GM12874 (cell line): ENCODE results near the gene EDNRB.

Experiments
- TF ChIP-seq, protein P1 (sequence below): IDR thresholded peaks from 2 replicates; pipeline ENCODE4 v1.5.1; 2011; ENCODE audit warnings: low read depth, mild to moderate bottlenecking, control low read depth, low read length, moderate library complexity; ENCODE audit not compliant: insufficient read depth

The EDNRB gene

DNA sequence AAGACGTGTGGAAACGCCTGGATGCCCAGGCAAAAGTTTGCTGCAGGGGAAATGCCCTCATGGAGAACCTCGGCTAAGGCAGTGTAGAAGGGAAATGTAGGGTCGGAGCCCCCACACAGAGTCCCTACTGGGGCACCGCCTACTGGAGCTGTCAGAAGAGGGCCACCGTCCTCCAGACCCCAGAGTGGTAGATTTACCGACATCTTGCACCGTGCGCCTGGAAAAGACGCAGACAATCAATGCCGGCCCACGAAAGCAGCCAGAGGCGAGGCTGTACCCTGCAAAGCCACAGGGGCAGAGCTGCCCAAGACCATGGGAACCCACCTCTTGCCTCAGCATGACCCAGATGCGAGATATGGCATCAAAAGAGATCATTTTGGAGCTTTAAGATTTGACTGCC, 7.0 kb upstream of the EDNRB start:
- TF ChIP-seq, protein P1, sequence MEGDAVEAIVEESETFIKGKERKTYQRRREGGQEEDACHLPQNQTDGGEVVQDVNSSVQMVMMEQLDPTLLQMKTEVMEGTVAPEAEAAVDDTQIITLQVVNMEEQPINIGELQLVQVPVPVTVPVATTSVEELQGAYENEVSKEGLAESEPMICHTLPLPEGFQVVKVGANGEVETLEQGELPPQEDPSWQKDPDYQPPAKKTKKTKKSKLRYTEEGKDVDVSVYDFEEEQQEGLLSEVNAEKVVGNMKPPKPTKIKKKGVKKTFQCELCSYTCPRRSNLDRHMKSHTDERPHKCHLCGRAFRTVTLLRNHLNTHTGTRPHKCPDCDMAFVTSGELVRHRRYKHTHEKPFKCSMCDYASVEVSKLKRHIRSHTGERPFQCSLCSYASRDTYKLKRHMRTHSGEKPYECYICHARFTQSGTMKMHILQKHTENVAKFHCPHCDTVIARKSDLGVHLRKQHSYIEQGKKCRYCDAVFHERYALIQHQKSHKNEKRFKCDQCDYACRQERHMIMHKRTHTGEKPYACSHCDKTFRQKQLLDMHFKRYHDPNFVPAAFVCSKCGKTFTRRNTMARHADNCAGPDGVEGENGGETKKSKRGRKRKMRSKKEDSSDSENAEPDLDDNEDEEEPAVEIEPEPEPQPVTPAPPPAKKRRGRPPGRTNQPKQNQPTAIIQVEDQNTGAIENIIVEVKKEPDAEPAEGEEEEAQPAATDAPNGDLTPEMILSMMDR, result no peak

DNA sequence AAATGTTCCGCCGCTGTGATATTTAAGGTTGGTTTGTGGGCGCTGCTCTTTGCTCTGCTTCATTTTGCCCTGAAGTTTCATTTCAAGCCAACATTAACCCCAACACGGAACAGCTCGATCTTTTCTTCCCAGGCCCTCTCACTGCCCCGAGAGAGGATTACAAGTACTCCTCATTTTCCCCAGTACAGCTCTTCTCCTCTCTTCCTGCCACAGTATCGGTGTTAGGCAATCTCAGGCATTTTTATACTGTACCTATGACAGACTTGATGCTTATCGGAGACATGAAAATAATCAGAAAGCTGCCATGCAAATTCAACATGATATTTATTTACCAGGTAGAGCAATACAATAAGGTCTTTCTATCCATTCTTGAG, 1.3 kb upstream of the EDNRB start:
- TF ChIP-seq, protein P1, result no peak

DNA sequence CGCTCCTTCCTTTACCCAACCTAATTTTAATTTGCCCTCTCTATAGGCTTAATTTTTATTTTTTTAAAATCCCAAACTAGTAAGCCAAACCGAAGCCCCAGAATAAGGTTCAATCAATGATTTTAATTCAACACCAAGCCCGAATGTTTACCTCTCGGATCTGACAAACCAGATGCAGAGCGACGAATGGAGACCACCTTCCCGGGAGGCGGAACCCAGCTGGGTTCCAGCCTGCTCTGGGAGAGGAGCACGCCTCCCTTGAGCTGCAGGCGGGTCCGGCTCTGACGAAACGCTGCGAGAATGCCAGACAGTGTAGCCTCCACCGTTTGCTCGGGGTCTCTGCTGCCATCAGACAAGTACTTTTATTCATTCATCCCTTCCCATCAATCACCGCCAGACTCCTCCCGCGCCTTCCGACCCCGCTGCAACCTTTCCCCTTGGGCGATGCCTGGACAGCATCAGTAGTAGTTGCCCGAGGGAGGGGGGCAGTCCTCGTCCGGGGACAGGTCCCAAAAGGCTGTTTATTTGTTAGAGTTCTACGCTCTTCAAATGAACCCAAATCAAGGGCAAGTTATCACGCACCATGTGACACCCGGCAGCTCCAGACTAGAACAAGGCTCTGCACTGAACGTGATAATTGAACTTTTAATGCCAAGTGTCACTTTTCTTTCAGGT, 752 bp upstream of the EDNRB start:
- TF ChIP-seq, protein P1, result no peak

DNA sequence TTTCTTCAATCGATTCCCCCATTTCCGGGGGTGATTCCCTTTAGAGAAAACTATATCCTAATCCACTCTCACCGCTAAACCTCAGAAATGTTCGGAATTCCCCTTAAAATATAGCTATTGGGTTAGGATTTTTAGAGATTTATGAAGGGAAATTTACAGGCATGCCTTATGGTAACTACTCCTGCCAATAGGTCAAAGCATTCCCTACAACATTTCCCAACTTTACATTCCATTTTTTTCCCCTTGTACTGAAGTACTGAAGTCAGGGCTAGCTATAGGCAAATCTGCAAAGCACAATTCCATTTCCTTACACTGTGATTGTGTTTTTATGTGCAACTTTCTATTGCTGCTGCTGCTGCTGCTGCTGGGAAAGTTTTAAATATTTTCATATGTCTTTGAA, 2.1 kb downstream of the EDNRB start:
- TF ChIP-seq, protein P1, result no peak

DNA sequence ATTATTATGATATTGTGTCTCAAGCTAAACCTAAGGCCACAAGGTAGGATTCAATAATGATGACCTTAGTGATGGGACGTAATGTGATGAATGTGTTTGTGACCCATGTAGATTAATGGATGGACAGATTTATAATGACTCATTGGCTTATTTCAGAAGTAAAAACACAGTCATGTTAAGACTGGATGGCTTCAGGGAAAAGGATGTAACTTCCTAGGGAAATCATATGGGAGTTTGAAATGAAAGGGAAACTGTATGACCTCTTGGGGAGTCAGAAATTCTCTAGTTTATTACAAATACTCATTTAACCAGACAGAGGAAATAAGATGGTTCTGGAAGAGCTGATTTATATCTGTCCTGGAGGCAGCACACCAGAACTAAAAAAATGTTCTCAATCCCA, 2.9 kb downstream of the EDNRB start:
- TF ChIP-seq, protein P1, result no peak

DNA sequence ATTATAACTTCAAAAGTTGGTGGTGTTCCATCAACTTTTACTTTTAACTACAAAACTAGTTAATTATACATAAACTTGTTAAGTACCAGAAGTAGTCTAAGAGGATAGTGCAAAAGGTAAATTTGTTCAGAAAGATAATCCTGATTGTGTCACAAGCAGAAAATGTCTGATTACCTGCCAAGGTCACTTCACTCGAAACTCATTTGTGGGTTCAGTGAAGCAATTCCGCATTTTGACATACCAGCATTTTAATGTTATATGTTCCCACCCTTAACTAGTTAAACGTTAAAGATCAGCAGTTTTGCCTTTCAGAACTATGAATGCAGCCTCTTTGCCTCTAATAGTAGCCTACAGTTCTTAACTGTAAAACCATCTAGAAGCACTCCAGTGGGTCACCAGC, 5.6 kb downstream of the EDNRB start:
- TF ChIP-seq, protein P1, result no peak

DNA sequence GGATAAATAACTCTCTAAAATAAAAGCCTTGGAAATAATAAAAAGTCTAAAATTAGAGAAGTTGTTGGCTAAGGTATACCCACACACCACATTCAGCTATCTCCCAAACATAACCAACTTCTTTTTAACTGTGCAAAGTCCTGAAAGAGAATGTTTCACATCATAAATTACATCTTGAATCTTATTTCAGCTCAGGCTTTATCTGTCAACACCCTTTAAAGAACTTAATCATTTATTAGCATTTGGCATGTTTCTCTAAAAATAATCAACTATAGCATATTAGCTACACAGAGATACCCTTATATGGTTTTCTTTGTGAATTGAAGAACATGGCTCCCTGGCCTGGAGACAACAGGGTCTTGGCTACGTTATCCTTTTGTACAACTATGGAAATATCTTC, 6.9 kb downstream of the EDNRB start:
- TF ChIP-seq, protein P1, result no peak
